Esophagus squamous epithelium (tissue), 5 donors: ENCODE data around the gene GATA5. TPM values are rescaled to one million over a fixed set of nuclear protein-coding genes. Genes with fewer than 3 reads are reported as not detected.

Experiments
- DNase-seq: peaks from one replicate; lab custom pipeline; 2025; lab: John Stamatoyannopoulos, UW
- H3K27ac ChIP-seq, 4 donors: fragments of 200-600 bp; sonication (generic); one replicate each; pipeline ENCODE4 v1.5.1; 2016 to 2019; ENCODE audit warnings: mild to moderate bottlenecking in 1 of 4
- H3K27me3 ChIP-seq, 4 donors: fragments of 200-600 bp; sonication (generic); 1 replicate in 3 of 4; 2 replicates in 1 of 4; pipeline versions ENCODE4 v1.5.1 to v1.6.0; 2017 to 2021; ENCODE audit warnings: antibody characterized with exemption in 1 of 4
- H3K36me3 ChIP-seq, 3 donors: fragments of 200-600 bp; sonication (generic); one replicate each; pipeline ENCODE4 v1.5.1; 2016 to 2019
- H3K4me1 ChIP-seq, 3 donors: fragments of 200-600 bp; sonication (generic); one replicate each; pipeline ENCODE4 v1.5.1; 2017 to 2019
- H3K4me3 ChIP-seq, 4 donors: fragments of 200-600 bp; sonication (generic); 1 replicate in 3 of 4; 2 replicates in 1 of 4; pipeline ENCODE4 v1.5.1; 2016 to 2019; ENCODE audit warnings: mild to moderate bottlenecking in 2 of 4, moderate library complexity in 1 of 4
- H3K9me3 ChIP-seq, 3 donors: fragments of 200-600 bp; sonication (generic); one replicate each; pipeline ENCODE4 v1.5.1; 2016 to 2019
- CTCF ChIP-seq, 6 experiments: fragments of 450-650 bp in 4 of 6; fragments of 200-600 bp in 2 of 6; sonication (generic) in 2 of 6; IDR thresholded peaks; one replicate each; pipeline ENCODE4 v1.5.1; 2016 to 2019; ENCODE audit warnings: antibody characterized with exemption in 6 of 6, mild to moderate bottlenecking in 4 of 6, moderate library complexity in 4 of 6
- POLR2A ChIP-seq, 4 donors: fragments of 450-650 bp; IDR thresholded peaks; one replicate each; pipeline ENCODE4 v1.6.1; 2017; ENCODE audit warnings: antibody characterized with exemption in 4 of 4, mild to moderate bottlenecking in 4 of 4, moderate library complexity in 3 of 4
- WGBS, 2 donors: methylation state at CpG; one replicate each; pipeline ENCODE4 v1.1.5; 2018; 5-methylcytosine and 5-hydroxymethylcytosine counted together
- intact Hi-C: fragments of 100-400 bp; cut with DNase I; formaldehyde crosslinking; loops from one replicate; pipeline ENCODE4 v1.15.0; 2022
- total RNA-seq, 4 donors: library from RNA; depleted of rRNA; stranded (reverse); fragments of >200 nt; gene quantifications; one replicate each; pipeline ENCODE4 v1.1.0, GENCODE V29; 2016
- donor health status: DM: yes; HTN: yes; CAD: no.

Gene GATA5
- total RNA-seq, 4 donors from 2014 or later = 0.19 to 0.85 TPM; not detected in 2

GRCh38 chr20:62417981-62418708, 57.6 kb downstream of the GATA5 start:
- WGBS, 2 donors = 88% methylated on average over 9 of the region's 25 CpGs; no CpG with 5 or more reads in 1 of the 2 donors

GRCh38 chr20:62416651-62417637, 58.9 kb downstream of the GATA5 start:
- intact Hi-C loops = no loop called here
- Histone ChIP-seq H3K4me1 (no peaks in the 10 kb centered on the region), H3K36me3 (no peaks in the 10 kb centered on the region), H3K9me3 (no peaks in the 10 kb centered on the region), H3K27ac (no peak overlapping the region), H3K27me3 (peaks cover 0 to 24% (median 0%) of the 10 kb centered on the region in 4 donors), H3K4me3 (no peak overlapping the region)
- no peak for DNase-seq
- WGBS, 2 donors = 81 to 88% methylated on average over 26 to 31 of the region's 43 CpGs
- no peak for TF ChIP-seq CTCF (IDR thresholded peaks at IDR 0.05)
- TF ChIP-seq POLR2A (IDR thresholded peaks at IDR 0.05) = no peak

More at GRCh38 chr20:62417981-62418708, 57.6 kb downstream of the GATA5 start:
- TF ChIP-seq CTCF (IDR thresholded peaks at IDR 0.05) = no peak
- TF ChIP-seq POLR2A (IDR thresholded peaks at IDR 0.05) = no peak
- intact Hi-C loops = no loop called here
- Histone ChIP-seq H3K36me3 (no peaks in the 10 kb centered on the region), H3K27me3 (peaks cover 0 to 30% (median 0%) of the 10 kb centered on the region in 4 donors), H3K4me3 (no peak overlapping the region), H3K27ac (no peak overlapping the region), H3K9me3 (no peaks in the 10 kb centered on the region), H3K4me1 (no peaks in the 10 kb centered on the region)
- no peak for DNase-seq

- WGBS, 2 donors = 92% methylated on average over 5 of the region's 24 CpGs; no CpG with 5 or more reads in 1 of the 2 donors
- peaks cover 2 to 3% (median 3%) of the 10 kb centered on the region in 3 donors for H3K4me1 ChIP-seq
- intact Hi-C loops = no loop called here
- no peaks in the 10 kb centered on the region for H3K36me3 ChIP-seq
- TF ChIP-seq POLR2A (IDR thresholded peaks at IDR 0.05) = no peak
- TF ChIP-seq CTCF (IDR thresholded peaks at IDR 0.05) = no peak
- no peak for DNase-seq
- no peak overlapping the region for H3K4me3 ChIP-seq
- H3K9me3 ChIP-seq = no peaks in the 10 kb centered on the region
- H3K27me3 ChIP-seq = peaks cover 0 to 24% (median 0%) of the 10 kb centered on the region in 4 donors
- H3K27ac ChIP-seq = no peak overlapping the region
Measured at GRCh38 chr20:62415354-62416111, 60.3 kb downstream of the GATA5 start.

- Histone ChIP-seq H3K4me1 (peaks cover 12 to 14% (median 12%) of the 10 kb centered on the region in 3 donors), H3K9me3 (no peaks in the 10 kb centered on the region), H3K27me3 (peaks cover 0 to 24% (median 0%) of the 10 kb centered on the region in 4 donors), H3K4me3 (no peak overlapping the region), H3K27ac (no peak overlapping the region), H3K36me3 (no peaks in the 10 kb centered on the region)
- no peak for TF ChIP-seq CTCF (IDR thresholded peaks at IDR 0.05)
- no peak for TF ChIP-seq POLR2A (IDR thresholded peaks at IDR 0.05)
- WGBS, 2 donors = no CpG with 5 or more reads among the region's 22 CpGs
- DNase-seq = no peak
- intact Hi-C loops = no loop called here
Measured at GRCh38 chr20:62413896-62414481, 61.8 kb downstream of the GATA5 start.

Other genes starting within 250 kb of the GATA5 start
- gene OSBPL2, start 237.5 kb downstream of the GATA5 start, total RNA-seq = 10 to 100 TPM; 48.4 to 65.1 (median 55.8) TPM
- gene ADRM1, start 173.0 kb downstream of the GATA5 start, total RNA-seq = 100 to 1,000 TPM; 126 to 173 (median 133) TPM
- gene LAMA5, start 108.7 kb downstream of the GATA5 start, total RNA-seq = 100 to 1,000 TPM in 2 of 4 donors, 10 to 100 TPM in 2; 60.4 to 127 (median 98.9) TPM
- 1,000 to 10,000 TPM in 3 of 4 donors, 100 to 1,000 TPM in 1; 819 to 3,701 (median 3,102) TPM for gene RPS21, start 88.9 kb downstream of the GATA5 start, total RNA-seq
- 1 to 10 TPM; 2.0 to 3.8 (median 2.2) TPM for gene CABLES2, start 68.7 kb downstream of the GATA5 start, total RNA-seq
- gene RBBP8NL, start 48.5 kb downstream of the GATA5 start, total RNA-seq = 1 to 10 TPM; 1.1 to 6.2 (median 4.0) TPM
- 10 to 100 TPM in 3 of 4 donors, 1 to 10 TPM in 1; 6.7 to 22.1 (median 14.4) TPM for gene SLCO4A1, start 166.5 kb upstream of the GATA5 start, total RNA-seq
- gene NTSR1, start 232.8 kb upstream of the GATA5 start, total RNA-seq = under 1 TPM in 2 of 4 donors, not detected in 2; 0.06 to 0.09 TPM